Activated CD4-positive, alpha-beta T cell treated with anti-CD3 and anti-CD28 coated beads for 48 hours (primary cell): ENCODE results near the gene CLPTM1L.
"Not testable (repeated sequence)": the region's sequence is repeated elsewhere in the genome, so short reads cannot be mapped to it uniquely, and the experiment has no call there.

Source experiments
- DNase-seq: peaks from one replicate; pipeline ENCODE4 v3.0.0-alpha.2; 2020

CLPTM1L gene

GRCh38 chr5:1311439-1312055 lies 33.4 kb downstream of the CLPTM1L start:
- DNase-seq = no peak

GRCh38 chr5:1310118-1310517 lies 34.8 kb downstream of the CLPTM1L start:
- DNase-seq = no peak

DNA sequence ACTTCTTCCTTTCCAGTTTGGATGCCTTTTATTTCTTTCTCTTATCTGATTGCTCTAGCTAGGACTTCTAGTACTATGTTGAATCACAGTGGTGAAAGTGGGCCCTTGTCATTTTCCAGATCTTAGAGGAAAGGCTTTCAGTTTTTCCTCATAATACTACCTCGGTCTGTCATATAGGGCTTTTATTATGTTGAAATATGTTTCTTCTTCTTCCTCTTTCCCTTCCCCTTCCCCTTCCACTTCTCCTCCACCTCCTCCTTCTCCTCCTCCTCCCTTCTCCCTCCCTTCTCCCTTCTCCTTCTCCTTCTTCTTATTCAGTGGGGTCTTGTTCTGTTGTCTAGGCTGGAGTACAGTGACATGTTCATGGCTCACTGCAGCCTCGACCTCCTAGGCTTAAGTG lies 40.9 kb downstream of the CLPTM1L start:
- DNase-seq = no peak

- DNase-seq = no peak
Observed at GRCh38 chr5:1302258-1302657, 42.6 kb downstream of the CLPTM1L start.

DNA sequence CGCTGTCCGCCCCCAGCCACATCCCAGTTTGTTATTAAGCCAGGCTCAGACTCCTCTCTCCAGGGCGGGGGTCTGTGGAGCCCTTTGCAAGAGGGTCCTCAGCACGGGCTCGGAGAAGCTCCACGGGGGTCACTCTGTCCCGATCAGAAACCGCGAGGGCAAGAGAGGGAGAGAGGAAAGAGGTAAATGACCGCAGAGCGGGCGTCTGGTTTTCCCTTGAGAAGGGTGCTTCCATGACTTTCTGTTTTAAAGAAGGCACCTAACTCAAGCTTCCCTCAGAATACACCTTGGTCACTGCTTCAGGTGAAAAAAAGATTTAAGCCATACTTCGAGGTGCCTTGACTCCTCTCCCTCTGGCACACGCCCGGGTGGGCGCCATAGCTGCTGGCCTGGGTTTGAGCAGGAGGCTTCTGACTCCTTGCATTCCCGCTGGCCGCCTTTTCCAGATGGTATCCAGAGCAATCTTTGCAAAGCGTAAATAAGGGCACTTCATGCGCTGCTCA lies 44.3 kb downstream of the CLPTM1L start:
- no peak for DNase-seq

DNA sequence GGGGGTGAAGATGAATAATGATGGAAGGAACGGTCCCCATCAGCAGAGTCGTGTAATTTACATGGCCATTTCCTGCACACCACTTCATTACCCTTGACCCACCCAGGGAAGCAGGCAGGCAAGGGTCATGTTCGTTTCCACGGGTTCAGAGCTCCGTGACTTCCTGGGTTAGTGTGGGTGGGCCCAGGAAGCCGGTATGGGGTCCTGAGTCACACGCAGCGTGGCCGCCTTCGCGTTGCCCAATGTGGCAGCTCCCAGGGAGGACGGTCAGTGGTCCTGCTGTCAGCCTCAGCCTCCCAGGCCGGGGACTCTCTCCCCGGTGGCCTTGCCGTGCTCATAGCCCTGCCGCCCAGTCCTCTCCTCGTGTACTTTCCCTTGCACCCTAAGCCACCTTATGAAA lies 44.9 kb downstream of the CLPTM1L start:
- DNase-seq = no peak

DNA sequence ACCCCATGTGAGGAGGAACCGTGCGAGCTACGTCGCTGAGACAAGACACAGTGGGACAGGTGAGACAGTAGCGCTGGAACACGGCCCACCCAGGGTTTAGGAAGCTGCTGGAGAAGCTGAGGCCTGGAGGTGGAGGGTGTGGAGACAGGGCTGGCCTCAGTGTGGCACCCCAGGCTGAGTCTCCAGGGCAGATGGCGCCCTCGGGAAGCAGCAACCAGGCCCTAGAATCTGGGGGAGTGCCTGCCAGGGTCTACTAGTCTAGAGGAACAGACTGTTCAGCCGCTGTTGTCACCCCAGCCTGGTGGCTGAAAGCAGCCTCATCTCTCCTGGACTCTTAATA lies 45.4 kb downstream of the CLPTM1L start:
- DNase-seq = no peak

DNA sequence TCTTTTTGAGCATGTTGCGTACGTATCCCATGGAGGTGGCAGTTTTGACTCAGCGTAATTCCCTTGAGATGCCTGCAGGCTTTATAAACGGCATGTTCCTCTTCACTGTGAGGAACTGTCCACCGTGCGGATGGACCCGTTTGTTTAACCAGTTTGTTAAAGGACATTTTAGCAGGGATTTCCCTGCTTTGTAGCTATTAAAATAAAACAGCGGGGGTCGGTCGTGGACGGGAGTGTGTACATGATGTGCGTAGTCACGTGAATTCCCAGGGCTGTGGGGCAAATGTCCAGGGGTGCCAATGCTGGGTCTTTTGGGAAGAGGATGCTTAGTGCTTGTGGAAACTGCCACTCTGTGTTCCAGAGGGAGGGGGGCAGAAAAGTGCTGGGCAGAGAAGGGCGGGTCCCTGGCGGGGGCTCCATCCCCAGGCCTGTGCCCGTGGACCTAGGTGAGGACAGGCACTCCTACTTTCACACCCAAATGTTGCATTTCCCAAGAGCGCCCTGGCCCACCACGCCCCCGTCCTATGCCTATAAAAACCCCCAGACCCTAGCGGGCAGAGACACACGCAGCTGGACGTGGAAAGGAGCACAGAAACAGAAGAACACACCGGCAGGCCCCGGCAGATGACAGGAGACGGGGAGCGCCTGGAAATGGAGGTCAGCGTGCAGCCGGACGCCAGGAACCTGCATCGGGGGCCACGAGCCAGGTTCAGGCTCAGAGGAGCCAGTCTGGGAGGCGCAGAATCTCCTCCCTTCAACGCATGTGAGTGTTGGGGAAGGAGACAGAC lies 46.0 kb downstream of the CLPTM1L start:
- no peak for DNase-seq

GRCh38 chr5:1298067-1298551 lies 46.8 kb downstream of the CLPTM1L start:
- DNase-seq = no peak

DNA sequence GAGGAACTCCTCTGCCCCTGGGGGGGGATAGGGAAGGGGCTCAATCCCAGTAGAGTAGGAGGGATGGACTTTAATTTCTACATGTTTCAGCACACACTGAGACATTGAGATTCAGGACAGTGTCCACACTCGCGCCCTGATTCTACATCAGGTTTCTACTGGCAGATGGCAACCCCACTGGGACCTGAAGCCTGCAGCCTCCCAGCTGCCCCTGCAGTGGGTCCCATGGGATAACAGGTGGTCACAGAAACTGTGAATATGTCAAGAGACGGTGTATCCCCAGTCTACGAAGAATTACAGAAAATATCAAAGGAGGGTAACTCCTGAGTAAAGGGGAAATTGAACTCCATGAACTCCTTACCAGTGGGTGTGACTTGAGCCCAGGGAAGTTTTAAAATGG lies 47.7 kb downstream of the CLPTM1L start:
- DNase-seq = no peak

DNA sequence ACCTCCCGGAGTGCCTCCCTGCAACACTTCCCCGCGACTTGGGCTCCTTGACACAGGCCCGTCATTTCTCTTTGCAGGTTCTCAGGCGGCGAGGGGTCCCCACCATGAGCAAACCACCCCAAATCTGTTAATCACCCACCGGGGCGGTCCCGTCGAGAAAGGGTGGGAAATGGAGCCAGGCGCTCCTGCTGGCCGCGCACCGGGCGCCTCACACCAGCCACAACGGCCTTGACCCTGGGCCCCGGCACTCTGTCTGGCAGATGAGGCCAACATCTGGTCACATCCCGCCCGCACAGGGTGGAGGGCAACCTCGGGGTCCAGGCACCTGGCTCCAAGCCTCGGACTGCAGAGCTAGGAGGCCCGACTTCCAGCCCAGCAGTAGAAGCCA lies 49.3 kb downstream of the CLPTM1L start:
- no peak for DNase-seq

GRCh38 chr5:1294835-1295649 lies 49.9 kb downstream of the CLPTM1L start, which contains the start of gene TERT:
Gene TERT, minus strand, starts transcription at chr5:1295068. Its CDS starts 79 bp downstream, at chr5:1294989.
- peak; percentile 88 for DNase-seq

DNA sequence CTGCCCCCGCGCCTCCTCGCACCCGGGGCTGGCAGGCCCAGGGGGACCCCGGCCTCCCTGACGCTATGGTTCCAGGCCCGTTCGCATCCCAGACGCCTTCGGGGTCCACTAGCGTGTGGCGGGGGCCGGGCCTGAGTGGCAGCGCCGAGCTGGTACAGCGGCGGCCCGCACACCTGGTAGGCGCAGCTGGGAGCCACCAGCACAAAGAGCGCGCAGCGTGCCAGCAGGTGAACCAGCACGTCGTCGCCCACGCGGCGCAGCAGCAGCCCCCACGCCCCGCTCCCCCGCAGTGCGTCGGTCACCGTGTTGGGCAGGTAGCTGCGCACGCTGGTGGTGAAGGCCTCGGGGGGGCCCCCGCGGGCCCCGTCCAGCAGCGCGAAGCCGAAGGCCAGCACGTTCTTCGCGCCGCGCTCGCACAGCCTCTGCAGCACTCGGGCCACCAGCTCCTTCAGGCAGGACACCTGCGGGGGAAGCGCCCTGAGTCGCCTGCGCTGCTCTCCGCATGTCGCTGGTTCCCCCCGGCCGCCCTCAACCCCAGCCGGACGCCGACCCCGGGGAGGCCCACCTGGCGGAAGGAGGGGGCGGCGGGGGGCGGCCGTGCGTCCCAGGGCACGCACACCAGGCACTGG lies 50.6 kb downstream of the CLPTM1L start:
- DNase-seq = peak; percentile 25

DNA sequence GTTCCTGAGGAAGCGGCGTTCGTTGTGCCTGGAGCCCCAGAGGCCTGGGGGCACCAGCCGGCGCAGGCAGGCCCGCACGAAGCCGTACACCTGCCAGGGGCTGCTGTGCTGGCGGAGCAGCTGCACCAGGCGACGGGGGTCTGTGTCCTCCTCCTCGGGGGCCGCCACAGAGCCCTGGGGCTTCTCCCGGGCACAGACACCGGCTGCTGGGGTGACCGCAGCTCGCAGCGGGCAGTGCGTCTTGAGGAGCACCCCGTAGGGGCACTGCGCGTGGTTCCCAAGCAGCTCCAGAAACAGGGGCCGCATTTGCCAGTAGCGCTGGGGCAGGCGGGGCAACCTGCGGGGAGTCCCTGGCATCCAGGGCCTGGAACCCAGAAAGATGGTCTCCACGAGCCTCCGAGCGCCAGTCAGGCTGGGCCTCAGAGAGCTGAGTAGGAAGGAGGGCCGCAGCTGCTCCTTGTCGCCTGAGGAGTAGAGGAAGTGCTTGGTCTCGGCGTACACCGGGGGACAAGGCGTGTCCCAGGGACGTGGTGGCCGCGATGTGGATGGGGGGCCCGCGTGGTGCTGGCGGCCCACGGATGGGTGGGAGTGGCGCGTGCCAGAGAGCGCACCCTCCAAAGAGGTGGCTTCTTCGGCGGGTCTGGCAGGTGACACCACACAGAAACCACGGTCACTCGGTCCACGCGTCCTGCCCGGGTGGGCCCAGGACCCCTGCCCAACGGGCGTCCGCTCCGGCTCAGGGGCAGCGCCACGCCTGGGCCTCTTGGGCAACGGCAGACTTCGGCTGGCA lies 51.3 kb downstream of the CLPTM1L start:
- no peak for DNase-seq

DNA sequence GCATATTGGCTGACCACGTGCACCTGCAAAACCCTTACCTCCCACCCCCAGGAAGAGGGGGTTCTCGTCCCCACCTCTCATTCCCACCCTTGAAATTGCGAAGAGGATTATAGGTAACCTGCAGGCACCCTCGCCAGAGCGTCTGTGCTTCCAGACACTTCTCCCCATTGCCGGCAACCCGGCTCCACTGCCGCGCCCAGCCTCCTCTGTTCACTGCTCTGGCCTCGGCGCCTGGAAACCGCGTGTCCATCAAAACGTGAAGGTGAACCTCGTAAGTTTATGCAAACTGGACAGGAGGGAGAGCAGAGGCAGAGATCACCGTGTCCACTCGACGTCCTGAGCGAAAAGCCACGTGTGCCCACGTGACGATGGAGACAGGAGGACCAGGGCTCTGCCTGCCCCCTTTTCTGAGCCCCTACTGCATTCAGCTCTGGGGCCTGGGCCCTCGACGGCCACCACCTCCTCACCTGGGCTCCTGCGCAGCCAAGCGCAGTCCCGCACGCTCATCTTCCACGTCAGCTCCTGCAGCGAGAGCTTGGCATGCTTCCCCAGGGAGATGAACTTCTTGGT lies 52.0 kb downstream of the CLPTM1L start:
- DNase-seq = no peak

- no peak for DNase-seq
Observed at GRCh38 chr5:1292139-1292538, 52.8 kb downstream of the CLPTM1L start.

- DNase-seq = no peak
Observed at GRCh38 chr5:1291611-1292080, 53.3 kb downstream of the CLPTM1L start.

- DNase-seq = not testable (repeated sequence)
Observed at GRCh38 chr5:1290956-1291355, 53.9 kb downstream of the CLPTM1L start.

GRCh38 chr5:1289559-1289958 lies 55.3 kb downstream of the CLPTM1L start:
- DNase-seq = not testable (repeated sequence)

DNA sequence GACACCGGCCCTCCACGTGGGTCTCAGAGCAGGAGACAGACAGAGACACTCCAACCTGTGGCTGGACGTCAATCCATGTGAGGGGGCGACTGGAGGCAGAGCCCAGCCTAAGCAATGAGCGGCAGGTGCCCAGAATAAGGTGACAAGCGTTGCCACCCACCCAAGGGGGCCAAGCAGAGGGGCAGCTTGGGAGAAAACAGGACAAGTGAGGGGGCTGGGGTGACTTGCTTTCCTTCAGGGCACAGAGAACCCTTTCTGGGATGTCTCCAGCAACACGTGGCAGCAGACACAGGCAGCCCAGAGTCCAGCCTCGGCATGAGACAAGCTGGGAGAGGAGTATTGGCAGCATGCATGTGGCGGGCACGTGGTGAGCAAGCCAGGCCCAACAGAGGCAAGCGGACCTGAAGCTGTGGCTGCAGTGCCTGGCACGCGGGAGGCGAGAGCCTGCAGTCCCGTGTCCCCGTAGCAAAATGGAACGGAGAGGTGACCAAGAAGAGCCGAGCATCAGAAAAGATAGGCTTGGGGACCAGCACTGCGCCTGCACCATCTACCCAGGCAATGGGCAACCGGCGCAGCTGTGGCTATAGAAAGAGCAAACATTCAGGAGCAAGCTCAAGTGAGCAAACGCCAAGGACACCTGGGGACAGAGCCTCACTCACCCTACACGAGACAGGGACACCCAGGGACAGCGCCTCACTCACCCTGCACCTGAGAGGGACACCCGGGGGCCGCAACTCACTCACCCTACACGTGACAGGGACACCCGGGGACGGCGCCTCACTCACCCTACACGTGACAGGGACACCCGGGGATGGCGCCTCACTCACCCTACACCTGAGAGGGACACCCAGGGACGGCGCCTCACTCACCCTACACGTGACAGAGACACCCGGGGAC lies 56.2 kb downstream of the CLPTM1L start:
- no peak for DNase-seq

DNA sequence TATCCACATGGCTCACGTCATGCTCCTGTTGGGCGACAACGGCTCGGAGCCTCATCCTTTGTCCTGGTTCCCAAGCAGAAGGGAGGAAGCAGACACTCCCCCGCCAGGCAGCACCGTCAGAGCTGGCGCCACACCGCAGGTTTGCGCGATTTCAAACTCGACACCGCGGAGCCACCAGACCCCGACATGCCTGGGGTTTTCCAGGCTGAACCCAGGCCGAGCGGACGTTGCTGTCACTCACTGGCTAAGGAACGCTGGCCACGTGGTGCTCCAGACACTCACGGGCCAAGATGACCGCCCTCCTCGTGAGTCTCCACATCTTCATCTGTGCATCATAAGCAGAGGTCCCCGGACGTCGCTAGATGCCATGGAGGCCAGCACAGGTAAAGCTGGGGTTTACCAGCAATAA lies 59.0 kb downstream of the CLPTM1L start:
- DNase-seq = no peak
